ENCODE measurements around the gene TTLL10.

Gene TTLL10

DNA sequence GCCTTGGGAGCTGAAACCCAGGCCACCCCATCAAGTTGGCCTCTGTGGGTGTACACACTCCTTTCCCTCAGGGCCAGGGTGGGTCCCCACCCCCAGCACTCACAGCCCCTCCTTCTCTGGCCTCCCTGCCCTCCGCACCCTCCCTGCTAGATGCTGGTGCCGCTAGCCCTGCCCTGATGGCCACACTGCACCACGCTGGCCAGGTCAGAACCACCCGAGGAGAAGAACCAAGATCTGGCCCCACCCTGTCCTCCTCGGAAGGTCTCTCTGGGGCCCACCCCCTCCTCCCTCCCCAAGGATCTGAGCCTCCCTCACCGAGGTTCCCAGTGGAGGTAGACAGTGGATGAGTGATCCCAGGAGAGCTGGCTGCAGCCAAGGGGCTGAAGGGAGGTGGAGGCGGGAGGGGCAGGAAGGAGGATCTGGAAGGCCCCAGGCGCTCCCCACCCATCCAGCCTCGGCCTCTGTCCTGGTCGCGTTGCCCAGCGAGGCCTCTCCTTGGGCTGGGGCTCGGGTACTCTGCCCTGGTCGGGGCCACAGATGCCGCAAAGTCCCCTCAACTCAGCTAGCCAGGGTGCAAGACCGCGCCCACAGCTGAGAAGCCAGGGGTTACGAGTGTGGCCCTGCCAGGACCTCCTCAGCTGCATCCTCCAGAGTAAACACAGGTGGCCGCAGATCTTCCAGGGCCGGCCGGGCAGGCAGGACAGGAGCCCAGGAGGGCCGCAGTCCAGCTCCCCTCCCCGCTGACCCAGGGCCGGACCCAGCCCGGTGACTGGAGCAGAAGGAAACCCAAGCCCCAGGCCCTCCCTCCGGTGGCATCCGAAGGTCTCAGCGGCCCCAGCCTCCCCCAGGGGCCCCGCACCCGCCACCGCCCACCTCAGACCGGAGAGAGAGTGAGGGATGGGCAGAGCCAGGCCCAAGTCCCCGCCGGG is 63.5 kb downstream of the TTLL10 start:
- Histone ChIP-seq H3K9ac (ENCODE audit: low read depth, low read length) (no peak overlapping the region), H3K36me3 (ENCODE audit: control insufficient read depth, insufficient read depth, low read length) (peaks cover 12% of the 10 kb centered on the region), H3K27ac (ENCODE audit: low read depth, low read length) (no peak overlapping the region), H3K4me3 (ENCODE audit: low read depth, low read length) (no peak overlapping the region), H3K27me3 (ENCODE audit: control insufficient read depth, insufficient read depth, low read length) (no peaks in the 10 kb centered on the region), H3K9me3 (ENCODE audit: control insufficient read depth, insufficient read depth, low read length) (no peaks in the 10 kb centered on the region), H3K4me1 (ENCODE audit: control insufficient read depth, insufficient read depth, low read length) (no peaks in the 10 kb centered on the region)

DNA sequence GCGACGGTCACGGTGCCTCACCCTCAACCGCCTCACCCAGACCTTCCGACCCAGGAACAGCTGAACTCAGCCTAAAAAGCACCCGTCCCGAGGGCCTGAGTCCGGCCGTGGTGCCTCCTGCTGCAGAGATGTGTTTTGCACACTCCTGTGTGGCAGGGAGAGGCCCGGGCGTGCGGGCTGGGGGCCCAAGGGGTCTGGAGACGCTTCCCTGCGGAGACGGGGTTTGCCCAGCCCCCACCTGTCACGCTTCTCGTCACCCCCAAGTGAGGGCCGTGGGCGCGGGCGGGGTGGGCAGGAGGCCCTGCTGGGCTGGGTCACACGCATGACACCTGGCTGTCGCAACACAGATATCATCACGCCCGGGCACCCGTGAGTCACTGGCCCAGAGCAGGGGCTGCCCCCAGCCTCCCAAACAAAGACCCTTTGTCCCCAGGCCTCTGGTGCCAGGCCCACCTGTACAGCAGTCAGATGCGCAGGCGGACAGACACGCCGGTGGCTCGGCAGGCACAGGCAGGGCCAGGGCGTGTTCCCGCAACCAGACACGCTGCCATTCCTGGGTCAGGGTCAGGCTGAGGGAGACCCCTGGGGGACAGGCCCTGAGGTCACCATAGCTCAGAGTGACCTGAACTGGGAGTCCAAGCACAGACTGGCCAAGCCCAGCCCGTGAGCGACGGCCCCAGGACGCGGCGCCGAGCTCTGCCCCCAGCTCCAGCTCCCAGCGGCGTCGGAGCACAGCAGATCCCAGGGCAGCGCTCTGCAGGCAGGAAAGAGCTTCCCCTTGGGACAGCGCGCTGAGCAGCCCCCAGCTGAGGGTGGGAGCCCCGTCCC is 64.4 kb downstream of the TTLL10 start:
- no peak overlapping the region for H3K9ac ChIP-seq (ENCODE audit: low read depth, low read length)
- H3K9me3 ChIP-seq (ENCODE audit: control insufficient read depth, insufficient read depth, low read length), result no peaks in the 10 kb centered on the region
- no peak overlapping the region for H3K4me3 ChIP-seq (ENCODE audit: low read depth, low read length)
- peaks cover 12% of the 10 kb centered on the region for H3K36me3 ChIP-seq (ENCODE audit: control insufficient read depth, insufficient read depth, low read length)
- H3K4me1 ChIP-seq (ENCODE audit: control insufficient read depth, insufficient read depth, low read length), result no peaks in the 10 kb centered on the region
- no peaks in the 10 kb centered on the region for H3K27me3 ChIP-seq (ENCODE audit: control insufficient read depth, insufficient read depth, low read length)
- no peak overlapping the region for H3K27ac ChIP-seq (ENCODE audit: low read depth, low read length)

DNA sequence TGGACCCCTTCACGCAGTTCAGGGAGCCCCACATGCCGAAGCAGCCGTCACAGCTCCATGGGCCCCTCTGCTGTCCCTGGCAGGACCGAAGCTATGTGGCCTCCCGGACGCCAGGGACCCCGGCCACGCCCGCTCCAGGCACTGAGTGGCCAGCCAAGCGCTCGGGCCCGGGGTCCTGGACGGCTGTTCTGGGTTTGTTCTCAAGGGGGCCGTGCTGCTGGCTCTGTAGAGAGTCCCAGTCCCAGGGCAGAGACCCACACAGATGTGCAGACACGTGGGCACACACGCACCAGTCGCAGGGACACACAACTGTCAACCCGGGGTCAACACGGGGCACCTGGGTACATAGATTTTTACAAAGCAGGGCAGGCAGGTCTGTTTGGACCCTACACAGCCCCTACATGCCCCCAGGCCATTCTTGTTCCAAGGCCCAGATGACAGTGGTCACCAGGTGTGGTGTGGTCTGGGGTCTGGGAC is 65.1 kb downstream of the TTLL10 start:
- Histone ChIP-seq H3K4me1 (ENCODE audit: control insufficient read depth, insufficient read depth, low read length) (no peaks in the 10 kb centered on the region), H3K4me3 (ENCODE audit: low read depth, low read length) (no peak overlapping the region), H3K9ac (ENCODE audit: low read depth, low read length) (no peak overlapping the region), H3K9me3 (ENCODE audit: control insufficient read depth, insufficient read depth, low read length) (no peaks in the 10 kb centered on the region), H3K27me3 (ENCODE audit: control insufficient read depth, insufficient read depth, low read length) (no peaks in the 10 kb centered on the region), H3K36me3 (ENCODE audit: control insufficient read depth, insufficient read depth, low read length) (peaks cover 11% of the 10 kb centered on the region), H3K27ac (ENCODE audit: low read depth, low read length) (no peak overlapping the region)

DNA sequence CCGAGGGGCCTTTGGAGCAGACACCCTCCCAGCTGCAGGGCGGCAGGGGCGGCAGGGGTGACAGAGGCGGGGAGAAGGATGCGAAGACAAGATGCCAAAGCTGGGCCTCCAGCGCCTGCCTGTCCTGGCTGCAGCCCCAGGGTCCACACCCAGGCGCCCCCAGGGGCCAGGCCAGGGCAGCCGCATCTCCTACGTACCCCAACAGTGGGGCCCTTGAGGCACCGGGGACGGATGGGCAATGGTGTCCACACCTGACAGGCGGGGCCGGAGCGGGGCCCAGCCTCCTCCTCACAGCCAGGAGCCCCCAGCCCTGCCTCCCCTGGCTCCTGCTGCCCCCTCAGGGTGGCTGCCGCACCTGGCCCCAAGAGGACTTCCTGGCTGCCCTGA is 65.5 kb downstream of the TTLL10 start:
- Histone ChIP-seq H3K36me3 (ENCODE audit: control insufficient read depth, insufficient read depth, low read length) (peaks cover 6% of the 10 kb centered on the region), H3K9me3 (ENCODE audit: control insufficient read depth, insufficient read depth, low read length) (no peaks in the 10 kb centered on the region), H3K27ac (ENCODE audit: low read depth, low read length) (no peak overlapping the region), H3K9ac (ENCODE audit: low read depth, low read length) (no peak overlapping the region), H3K27me3 (ENCODE audit: control insufficient read depth, insufficient read depth, low read length) (no peaks in the 10 kb centered on the region), H3K4me1 (ENCODE audit: control insufficient read depth, insufficient read depth, low read length) (no peaks in the 10 kb centered on the region), H3K4me3 (ENCODE audit: low read depth, low read length) (no peak overlapping the region)

DNA sequence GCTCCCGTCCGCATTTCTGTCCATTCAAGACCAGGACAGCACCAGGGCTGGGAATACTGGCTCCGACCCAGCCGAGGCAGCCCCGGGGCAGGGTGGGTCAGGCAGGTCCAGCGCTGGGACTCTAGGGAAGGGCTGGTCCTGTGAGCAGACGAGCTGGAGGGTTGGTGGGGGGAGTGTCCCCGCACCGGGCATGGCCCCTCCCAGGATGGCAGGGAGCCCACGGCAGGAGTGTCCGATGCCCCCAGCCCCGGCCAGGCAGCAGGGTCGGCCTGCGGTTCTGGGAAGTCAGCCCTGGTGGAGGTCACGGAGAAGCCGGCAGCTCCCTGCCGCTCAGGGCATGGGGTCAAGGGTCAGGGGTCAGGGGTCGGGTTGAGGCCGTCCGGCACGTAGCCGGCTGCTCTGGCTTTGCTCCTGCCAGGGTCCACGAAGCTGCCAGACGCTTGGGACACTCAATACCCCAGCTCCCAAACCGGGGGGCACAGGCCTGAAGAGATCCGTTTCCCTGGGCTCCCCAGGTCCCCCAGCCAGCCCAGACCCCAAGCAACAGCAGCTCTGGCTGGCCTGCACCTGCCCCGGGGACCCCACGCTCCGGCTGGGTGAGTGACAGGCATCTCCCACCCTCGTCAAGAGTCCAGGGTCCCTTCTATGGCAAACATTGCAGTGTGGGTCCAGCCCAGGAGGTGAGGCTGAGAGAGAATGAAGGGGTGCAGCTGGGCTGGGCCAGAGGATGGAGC is 66.1 kb downstream of the TTLL10 start:
- H3K36me3 ChIP-seq (ENCODE audit: control insufficient read depth, insufficient read depth, low read length), result peaks cover under 1% of the 10 kb centered on the region; the same call in 1 of the 2 replicates
- H3K27ac ChIP-seq (ENCODE audit: low read depth, low read length), result no peak overlapping the region
- H3K4me1 ChIP-seq (ENCODE audit: control insufficient read depth, insufficient read depth, low read length), result no peaks in the 10 kb centered on the region
- H3K9ac ChIP-seq (ENCODE audit: low read depth, low read length), result no peak overlapping the region
- no peaks in the 10 kb centered on the region for H3K27me3 ChIP-seq (ENCODE audit: control insufficient read depth, insufficient read depth, low read length)
- no peaks in the 10 kb centered on the region for H3K9me3 ChIP-seq (ENCODE audit: control insufficient read depth, insufficient read depth, low read length)
- H3K4me3 ChIP-seq (ENCODE audit: low read depth, low read length), result no peak overlapping the region

DNA sequence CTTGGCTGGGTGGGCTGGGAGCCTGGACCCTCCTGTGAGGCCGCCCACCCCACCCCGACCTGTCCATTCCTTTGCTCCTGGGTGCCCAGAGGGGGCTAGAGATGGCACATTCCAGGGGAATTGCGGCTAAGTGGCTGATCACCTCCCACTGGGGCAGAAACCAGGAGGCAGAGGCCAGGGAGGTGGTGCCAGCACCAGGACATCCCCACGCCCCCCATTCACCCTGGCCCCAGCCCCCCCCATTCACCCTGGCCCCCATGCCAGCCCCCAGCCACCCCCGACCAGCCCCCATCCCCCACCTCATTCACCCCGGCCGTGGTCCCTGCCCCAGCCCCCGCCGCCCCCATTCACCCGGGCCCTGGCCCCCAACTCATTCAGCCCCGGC is 66.7 kb downstream of the TTLL10 start:
- Histone ChIP-seq H3K27ac (ENCODE audit: low read depth, low read length) (no peak overlapping the region), H3K36me3 (ENCODE audit: control insufficient read depth, insufficient read depth, low read length) (no peaks in the 10 kb centered on the region), H3K9me3 (ENCODE audit: control insufficient read depth, insufficient read depth, low read length) (no peaks in the 10 kb centered on the region), H3K27me3 (ENCODE audit: control insufficient read depth, insufficient read depth, low read length) (no peaks in the 10 kb centered on the region), H3K9ac (ENCODE audit: low read depth, low read length) (no peak overlapping the region), H3K4me1 (ENCODE audit: control insufficient read depth, insufficient read depth, low read length) (no peaks in the 10 kb centered on the region), H3K4me3 (ENCODE audit: low read depth, low read length) (no peak overlapping the region)

DNA sequence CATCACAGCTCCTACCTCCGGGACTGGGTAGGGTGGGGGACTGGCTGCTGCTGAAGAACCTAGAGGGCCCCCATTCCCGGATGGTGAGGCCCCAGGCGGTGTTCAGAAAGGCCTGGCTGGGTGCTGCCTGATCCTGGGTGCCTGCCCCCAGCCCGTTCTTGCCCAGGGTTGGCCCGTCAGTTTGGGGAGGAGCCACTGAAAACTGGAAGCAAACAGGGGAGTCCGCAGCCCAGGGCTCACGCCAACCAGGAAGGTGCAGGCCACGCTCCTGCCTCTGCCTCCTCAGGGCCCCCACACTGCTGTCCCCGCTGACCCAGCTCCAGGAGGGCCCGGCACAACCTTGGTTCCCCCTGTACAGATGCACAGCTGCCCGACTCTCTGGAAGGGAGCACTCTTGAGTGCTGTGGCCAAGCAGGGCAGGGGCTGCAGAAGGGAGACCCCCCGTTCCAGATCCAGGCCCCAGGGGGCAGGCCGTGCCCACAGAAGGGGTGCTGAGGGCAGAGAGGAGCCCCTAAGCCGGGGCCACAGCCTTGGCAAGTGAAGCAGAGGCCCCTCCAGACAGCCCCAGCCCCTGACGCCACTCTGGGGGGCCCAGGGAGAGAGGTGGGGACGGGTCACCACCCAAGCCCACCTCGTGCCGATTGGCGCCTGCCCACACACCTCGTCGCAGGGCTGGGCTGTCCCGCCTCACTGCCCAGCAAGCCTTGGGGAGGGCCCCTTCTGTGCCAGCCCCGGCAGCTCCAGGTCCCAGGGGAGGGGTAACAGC is 67.3 kb downstream of the TTLL10 start:
- Histone ChIP-seq H3K9me3 (ENCODE audit: control insufficient read depth, insufficient read depth, low read length) (no peaks in the 10 kb centered on the region), H3K36me3 (ENCODE audit: control insufficient read depth, insufficient read depth, low read length) (no peaks in the 10 kb centered on the region), H3K27ac (ENCODE audit: low read depth, low read length) (no peak overlapping the region), H3K4me1 (ENCODE audit: control insufficient read depth, insufficient read depth, low read length) (no peaks in the 10 kb centered on the region), H3K4me3 (ENCODE audit: low read depth, low read length) (no peak overlapping the region), H3K27me3 (ENCODE audit: control insufficient read depth, insufficient read depth, low read length) (no peaks in the 10 kb centered on the region), H3K9ac (ENCODE audit: low read depth, low read length) (no peak overlapping the region)

DNA sequence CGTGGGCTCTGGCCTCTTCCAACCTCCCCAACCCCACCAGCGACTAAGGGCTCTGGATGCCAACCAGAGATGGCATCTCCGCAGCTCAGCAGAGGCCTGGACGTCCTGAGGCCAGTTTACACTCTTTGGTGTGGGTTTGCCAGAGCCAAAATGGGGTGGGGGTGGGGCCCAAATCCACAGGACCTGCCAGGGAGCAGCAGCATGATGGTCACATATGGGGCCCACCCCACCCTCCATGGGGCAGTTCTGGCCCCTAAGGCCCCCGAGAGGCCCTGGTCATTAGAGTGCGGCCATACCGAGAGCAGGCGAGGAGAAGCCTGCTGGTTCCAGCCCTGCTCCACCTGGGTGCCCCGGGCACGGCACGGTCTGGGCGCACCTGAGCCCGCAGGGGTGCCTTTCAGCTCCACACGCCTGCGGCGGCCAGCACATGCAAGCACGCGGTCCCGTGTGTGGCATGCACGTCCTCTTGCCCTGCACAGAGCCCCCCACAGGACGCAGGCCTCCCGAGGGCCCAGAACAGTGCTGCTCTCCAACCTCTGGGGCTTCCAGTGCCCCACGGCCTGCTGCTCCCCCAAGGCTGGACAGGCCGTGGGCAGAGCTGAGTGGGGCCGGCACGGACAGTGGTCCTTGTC is 68.0 kb downstream of the TTLL10 start:
- Histone ChIP-seq H3K27ac (ENCODE audit: low read depth, low read length) (no peak overlapping the region), H3K4me3 (ENCODE audit: low read depth, low read length) (no peak overlapping the region), H3K27me3 (ENCODE audit: control insufficient read depth, insufficient read depth, low read length) (peaks cover 6% of the 10 kb centered on the region; the same call in 1 of the 2 replicates), H3K9ac (ENCODE audit: low read depth, low read length) (no peak overlapping the region), H3K36me3 (ENCODE audit: control insufficient read depth, insufficient read depth, low read length) (no peaks in the 10 kb centered on the region), H3K9me3 (ENCODE audit: control insufficient read depth, insufficient read depth, low read length) (no peaks in the 10 kb centered on the region), H3K4me1 (ENCODE audit: control insufficient read depth, insufficient read depth, low read length) (no peaks in the 10 kb centered on the region)

DNA sequence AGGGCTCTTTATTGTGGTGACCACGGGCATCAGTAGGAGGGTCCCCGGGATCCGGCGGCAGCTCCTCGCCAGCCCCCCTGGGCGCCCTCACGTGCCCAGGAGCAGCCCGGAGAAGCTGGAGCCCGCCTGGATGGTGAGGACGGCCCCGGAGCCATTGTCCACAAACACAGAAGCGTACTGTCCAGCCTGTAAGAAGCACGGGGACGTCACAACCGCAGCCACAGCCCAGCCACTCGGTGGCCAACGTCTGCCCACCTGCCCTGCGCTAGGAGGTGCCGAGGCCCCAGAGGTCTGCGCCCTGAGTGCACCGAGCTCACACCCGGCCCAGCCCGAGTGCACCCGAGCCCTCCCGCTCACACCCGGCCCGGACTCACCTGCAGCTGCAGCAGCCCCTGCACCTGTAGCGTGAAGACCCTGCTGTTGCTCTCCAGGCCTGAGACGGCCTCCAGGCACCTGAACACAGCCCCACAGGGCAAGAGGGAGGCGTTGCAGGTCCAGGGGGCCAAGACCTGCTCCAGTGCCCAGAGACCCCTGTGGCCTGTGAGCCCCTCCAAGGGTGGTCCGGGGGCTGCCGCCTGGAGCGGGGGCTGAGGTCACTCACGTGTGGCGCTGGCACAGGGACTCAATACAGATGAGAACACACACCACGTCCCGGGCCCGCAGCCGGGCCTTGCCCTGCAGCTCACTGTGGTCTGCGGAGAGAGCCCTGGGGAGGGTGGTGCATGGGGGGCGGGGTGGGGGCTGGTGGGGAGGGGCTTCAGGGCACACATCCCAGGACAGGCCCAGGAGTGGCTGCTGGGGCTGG is 69.0 kb downstream of the TTLL10 start:
- H3K4me3 ChIP-seq (ENCODE audit: low read depth, low read length), result no peak overlapping the region
- no peaks in the 10 kb centered on the region for H3K9me3 ChIP-seq (ENCODE audit: control insufficient read depth, insufficient read depth, low read length)
- no peaks in the 10 kb centered on the region for H3K36me3 ChIP-seq (ENCODE audit: control insufficient read depth, insufficient read depth, low read length)
- no peaks in the 10 kb centered on the region for H3K4me1 ChIP-seq (ENCODE audit: control insufficient read depth, insufficient read depth, low read length)
- H3K27me3 ChIP-seq (ENCODE audit: control insufficient read depth, insufficient read depth, low read length), result peaks cover 14% of the 10 kb centered on the region; the same call in 1 of the 2 replicates
- H3K27ac ChIP-seq (ENCODE audit: low read depth, low read length), result no peak overlapping the region
- H3K9ac ChIP-seq (ENCODE audit: low read depth, low read length), result no peak overlapping the region

Measured in HUES48 (cell line).